Left renal pelvis (tissue), 4 donors: ENCODE data around the gene SPATS2L. TPM values are rescaled to one million over a fixed set of nuclear protein-coding genes. Genes with fewer than 3 reads are reported as not detected.
A peak's percentile ranks its signal among the peaks of the same experiment; 100 is the strongest.
"Not testable (repeated sequence)": the region's sequence is repeated elsewhere in the genome, so short reads cannot be mapped to it uniquely, and the experiment has no call there.

Experiments used
- DNase-seq, 4 donors: peaks; one replicate each; pipeline ENCODE4 v3.0.0-alpha.2; 2013; ENCODE audit warnings: low read depth in 4 of 4, low spot score in 3 of 4
- polyA plus RNA-seq, 4 donors: library from polyadenylated mRNA; unstranded; fragments of 120-200 nt; gene quantifications; one replicate each; pipeline ENCODE4 v1.2.1, GENCODE V29; 2013; ENCODE audit not compliant: insufficient read length in 4 of 4

Gene SPATS2L
- polyA plus RNA-seq, 4 donors: 126 to 187 (median 150) TPM

GRCh38 chr2:200344202-200344601 is 37.7 kb downstream of the SPATS2L start:
- DNase-seq: not testable (repeated sequence)

- no peak for DNase-seq
Measured at GRCh38 chr2:200345975-200346374, 39.5 kb downstream of the SPATS2L start.

GRCh38 chr2:200347301-200347700 is 40.8 kb downstream of the SPATS2L start:
- no peak for DNase-seq

GRCh38 chr2:200348897-200349563 is 42.5 kb downstream of the SPATS2L start:
- no peak for DNase-seq

GRCh38 chr2:200349868-200350267 is 43.4 kb downstream of the SPATS2L start:
- no peak for DNase-seq

- DNase-seq: no peak
Measured at GRCh38 chr2:200350850-200351285, 44.4 kb downstream of the SPATS2L start.

GRCh38 chr2:200351815-200352214 is 45.3 kb downstream of the SPATS2L start:
- no peak for DNase-seq

- no peak for DNase-seq
Measured at GRCh38 chr2:200352636-200353035, 46.1 kb downstream of the SPATS2L start.

GRCh38 chr2:200353120-200353519 is 46.6 kb downstream of the SPATS2L start:
- DNase-seq: no peak

GRCh38 chr2:200353874-200354273 is 47.4 kb downstream of the SPATS2L start:
- DNase-seq: peak in 1 of 4 donors; percentile 20

- DNase-seq: no peak
Measured at GRCh38 chr2:200354833-200355751, 48.6 kb downstream of the SPATS2L start.

GRCh38 chr2:200356321-200356720 is 49.8 kb downstream of the SPATS2L start:
- DNase-seq: no peak

- no peak for DNase-seq
Measured at GRCh38 chr2:200356857-200357384, 50.4 kb downstream of the SPATS2L start.

GRCh38 chr2:200357845-200358244 is 51.4 kb downstream of the SPATS2L start:
- DNase-seq: no peak

- no peak for DNase-seq
Measured at GRCh38 chr2:200359552-200359951, 53.1 kb downstream of the SPATS2L start.

GRCh38 chr2:200360364-200360763 is 53.9 kb downstream of the SPATS2L start:
- no peak for DNase-seq

- DNase-seq: no peak
Measured at GRCh38 chr2:200362202-200362917, 55.9 kb downstream of the SPATS2L start.

GRCh38 chr2:200363279-200363678 is 56.8 kb downstream of the SPATS2L start:
- no peak for DNase-seq

- no peak for DNase-seq
Measured at GRCh38 chr2:200364142-200364541, 57.6 kb downstream of the SPATS2L start.

- DNase-seq: no peak
Measured at GRCh38 chr2:200364620-200365019, 58.1 kb downstream of the SPATS2L start.

GRCh38 chr2:200365209-200365608 is 58.7 kb downstream of the SPATS2L start:
- DNase-seq: no peak
